HCT116 (cell line): ENCODE results near the gene SGTB. TPM values are rescaled to one million over a fixed set of nuclear protein-coding genes. Genes with fewer than 3 reads are reported as not detected.

Experiments used
- POLR2AphosphoS5 ChIP-seq: IDR thresholded peaks from 2 replicates; pipeline ENCODE4 v1.6.1; 2011; ENCODE audit warnings: mild to moderate bottlenecking, low read depth, low read length, moderate library complexity
- YY1 ChIP-seq: IDR thresholded peaks from 2 replicates; pipeline ENCODE4 v1.6.1; 2011; ENCODE audit warnings: low read length, low read depth, moderate library complexity, mild to moderate bottlenecking; ENCODE audit not compliant: insufficient replicate concordance; ENCODE audit errors: extremely low read depth
- ZFX ChIP-seq: fragments of 450-650 bp; IDR thresholded peaks from 2 replicates; pipeline ENCODE4 v1.6.1; 2017
- total RNA-seq: library from RNA; stranded (reverse); gene quantifications from one replicate; pipeline ENCODE4 v1.2.1, GENCODE V29; 2021; ENCODE audit not compliant: unreplicated experiment

SGTB gene
- total RNA-seq, 1 experiment from 2014 or later, result 12.6 TPM

DNA sequence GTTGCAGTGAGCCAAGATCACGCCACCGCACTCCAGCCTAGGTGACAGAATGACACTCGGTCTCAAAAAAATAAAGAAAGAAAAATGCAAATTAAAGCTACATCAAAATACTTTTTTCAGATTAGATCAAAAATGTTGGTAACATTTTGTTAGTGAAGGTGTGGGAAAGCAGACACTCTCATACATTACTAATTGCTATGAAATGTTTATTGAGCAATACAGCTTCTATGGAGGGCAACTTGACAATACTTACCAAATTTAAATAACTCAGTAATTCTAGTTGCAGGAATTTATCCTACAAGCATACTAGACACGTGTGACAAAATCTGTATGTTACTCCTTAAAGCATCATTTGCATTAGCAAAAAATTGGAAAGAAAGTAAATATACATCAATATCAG is 101.9 kb downstream of the SGTB start (continued):
- TF ChIP-seq POLR2AphosphoS5 (no peak), ZFX (no peak), YY1 (no peak)

Other genes starting within 250 kb of the SGTB start
- 0.93 TPM for gene ADAMTS6, start 240.2 kb downstream of the SGTB start, total RNA-seq
- gene CENPK, start 158.9 kb downstream of the SGTB start, total RNA-seq, result 21.4 TPM
- gene PPWD1, start 158.8 kb downstream of the SGTB start, total RNA-seq, result 25.5 TPM
- 12.2 TPM for gene TRIM23, start 97.8 kb downstream of the SGTB start, total RNA-seq
- 2.8 TPM for gene SHLD3, start 97.1 kb downstream of the SGTB start, total RNA-seq
- 18.2 TPM for gene TRAPPC13, start 97.1 kb downstream of the SGTB start, total RNA-seq
- gene NLN, start 96 bp upstream of the SGTB start, total RNA-seq, result 67.6 TPM
- gene ERBIN, start 204.5 kb upstream of the SGTB start, total RNA-seq, result 57.4 TPM